Measurements from ENCODE around the gene C17orf58.
A peak's percentile ranks its signal among the peaks of the same experiment; 100 is the strongest.
"Not testable (repeated sequence)": the region's sequence is repeated elsewhere in the genome, so short reads cannot be mapped to it uniquely, and the experiment has no call there.

The C17orf58 gene

GRCh38 chr17:67999291-67999911 lies 3.1 kb upstream of the C17orf58 start:
- no peak for DNase-seq (ENCODE audit: low spot score)

GRCh38 chr17:67998466-67998865 lies 2.2 kb upstream of the C17orf58 start:
- DNase-seq (ENCODE audit: low spot score) = no peak

- no peak for DNase-seq (ENCODE audit: low spot score)
Observed at GRCh38 chr17:67995570-67996263, 552 bp downstream of the C17orf58 start.

- DNase-seq (ENCODE audit: low spot score) = no peak
Observed at GRCh38 chr17:67994817-67995569, 1.3 kb downstream of the C17orf58 start.

GRCh38 chr17:67993998-67994361 lies 2.3 kb downstream of the C17orf58 start:
- DNase-seq (ENCODE audit: low spot score) = no peak

- DNase-seq (ENCODE audit: low spot score) = peak; percentile 66
Observed at GRCh38 chr17:67993153-67993997, 2.9 kb downstream of the C17orf58 start.

- no peak for DNase-seq (ENCODE audit: low spot score)
Observed at GRCh38 chr17:67992548-67993152, 3.6 kb downstream of the C17orf58 start.

- no peak for DNase-seq (ENCODE audit: low spot score)
Observed at GRCh38 chr17:67990909-67991308, 5.4 kb downstream of the C17orf58 start.

- no peak for DNase-seq (ENCODE audit: low spot score)
Observed at GRCh38 chr17:67983383-67983688, 12.9 kb downstream of the C17orf58 start.

- no peak for DNase-seq (ENCODE audit: low spot score)
Observed at GRCh38 chr17:67982686-67983382, 13.4 kb downstream of the C17orf58 start.

- DNase-seq (ENCODE audit: low spot score) = no peak
Observed at GRCh38 chr17:67982034-67982640, 14.1 kb downstream of the C17orf58 start.

- DNase-seq (ENCODE audit: low spot score) = not testable (repeated sequence)
Observed at GRCh38 chr17:67980883-67981282, 15.4 kb downstream of the C17orf58 start.

GRCh38 chr17:67980456-67980855 lies 15.8 kb downstream of the C17orf58 start:
- no peak for DNase-seq (ENCODE audit: low spot score)

GRCh38 chr17:67976306-67976705 lies 20.0 kb downstream of the C17orf58 start:
- not testable (repeated sequence) for DNase-seq (ENCODE audit: low spot score)

- DNase-seq (ENCODE audit: low spot score) = no peak
Observed at GRCh38 chr17:67974598-67975066, 21.6 kb downstream of the C17orf58 start.

GRCh38 chr17:67974185-67974584 lies 22.1 kb downstream of the C17orf58 start:
- DNase-seq (ENCODE audit: low spot score) = no peak

GRCh38 chr17:67970783-67971182 lies 25.5 kb downstream of the C17orf58 start:
- DNase-seq (ENCODE audit: low spot score) = no peak

- DNase-seq (ENCODE audit: low spot score) = peak; percentile 84
Observed at GRCh38 chr17:67963145-67963572, 33.1 kb downstream of the C17orf58 start.

GRCh38 chr17:67962156-67962555 lies 34.1 kb downstream of the C17orf58 start:
- DNase-seq (ENCODE audit: low spot score) = not testable (repeated sequence)

- not testable (repeated sequence) for DNase-seq (ENCODE audit: low spot score)
Observed at GRCh38 chr17:67960276-67960675, 36.0 kb downstream of the C17orf58 start.

GRCh38 chr17:67959510-67959909 lies 36.8 kb downstream of the C17orf58 start:
- no peak for DNase-seq (ENCODE audit: low spot score)
